NT2/D1 (cell line): ENCODE data around the gene LMO3.

Source experiments
- SUZ12 ChIP-seq: IDR thresholded peaks from 2 replicates; pipeline ENCODE4 v1.6.1; 2011; ENCODE audit not compliant: insufficient read length, insufficient read depth; ENCODE audit errors: extremely low read depth
- YY1 ChIP-seq: IDR thresholded peaks from 2 replicates; pipeline ENCODE4 v1.6.1; 2011; ENCODE audit not compliant: insufficient read length, insufficient read depth
- ZNF274 ChIP-seq: IDR thresholded peaks from 2 replicates; pipeline ENCODE4 v1.6.1; 2011; ENCODE audit warnings: mild to moderate bottlenecking, low read depth, low read length

- TF ChIP-seq ZNF274 (no peak), YY1 (no peak), SUZ12 (no peak)
These were observed 1.9 kb downstream of the LMO3 start for GRCh38 chr12:16603916-16604575.
